IMR-90 (cell line): ENCODE results near the gene CELF5. TPM values are rescaled to one million over a fixed set of nuclear protein-coding genes. Genes with fewer than 3 reads are reported as not detected.

Experiments
- ATAC-seq: fragments of 200-7000 bp; cut with Tn5 transposase; 2 replicates; pipeline ENCODE4 v1.9.1; 2020; ENCODE audit warnings: low read depth, mild to moderate bottlenecking, moderate library complexity
- BruUV-seq: library from RNA; stranded (reverse); fragments of 400-500 nt; replicated peaks from 2 replicates; lab custom pipeline; 2021; lab: Mats Ljungman, UMichigan
- CTCF ChIA-PET: fragments of 300-600 bp; formaldehyde crosslinking; extraction: SDS; loops from one replicate; lab custom pipeline; 2021; ENCODE audit warnings: antibody characterized with exemption; lab: Yijun Ruan, JAX
- POLR2A ChIA-PET: fragments of 300-600 bp; sonication (Branson Sonifier 250); formaldehyde crosslinking; loops from one replicate; lab custom pipeline; 2022; ENCODE audit warnings: antibody characterized with exemption; ENCODE audit not compliant: unreplicated experiment; lab: Charles Lee
- DNase-seq: peaks from one replicate; pipeline ENCODE4 v3.0.0; 2013
- H2AFZ ChIP-seq: replicated peaks from 2 replicates; pipeline ENCODE3; 2013; ENCODE audit warnings: low read length, mild to moderate bottlenecking; ENCODE audit not compliant: poor library complexity
- H2AK5ac ChIP-seq: 2 replicates; pipeline ENCODE4 v1.6.1; 2013; ENCODE audit warnings: low read depth, low read length, inconsistent platforms
- H2AK9ac ChIP-seq: replicated peaks from 2 replicates; pipeline ENCODE3; 2013; ENCODE audit warnings: mild to moderate bottlenecking, low read depth, low read length, moderate library complexity; ENCODE audit not compliant: poor library complexity
- H2BK120ac ChIP-seq: 2 replicates; pipeline ENCODE4 v1.6.1; 2013; ENCODE audit warnings: low read depth, low read length, inconsistent platforms
- H2BK15ac ChIP-seq: 3 replicates; pipeline ENCODE4 v1.6.1; 2013; ENCODE audit warnings: low read depth, low read length, inconsistent platforms
- H2BK20ac ChIP-seq: 2 replicates; pipeline ENCODE4 v1.6.1; 2013; ENCODE audit warnings: low read depth, mild to moderate bottlenecking, inconsistent platforms, low read length, moderate library complexity
- H2BK5ac ChIP-seq: 2 replicates; pipeline ENCODE4 v1.6.1; 2013; ENCODE audit warnings: mild to moderate bottlenecking, low read depth, low read length, inconsistent platforms; ENCODE audit not compliant: poor library complexity, severe bottlenecking
- H3K14ac ChIP-seq: replicated peaks from 2 replicates; pipeline ENCODE4 v1.6.1; 2013; ENCODE audit warnings: low read depth, low read length, inconsistent platforms
- H3K18ac ChIP-seq: 2 replicates; pipeline ENCODE4 v1.6.1; 2013; ENCODE audit warnings: low read depth, low read length, control low read depth
- H3K23ac ChIP-seq: 2 replicates; pipeline ENCODE4 v1.6.1; 2013; ENCODE audit warnings: low read depth, low read length, inconsistent platforms
- H3K27ac ChIP-seq: 2 replicates; pipeline ENCODE4 v1.5.1; 2013; ENCODE audit warnings: mild to moderate bottlenecking, control low read depth, low read length; ENCODE audit not compliant: insufficient read depth
- H3K27me3 ChIP-seq: 2 replicates; pipeline ENCODE4 v1.6.1; 2013; ENCODE audit warnings: low read length; ENCODE audit not compliant: control insufficient read depth, insufficient read depth
- H3K36me3 ChIP-seq: 2 replicates; pipeline ENCODE4 v1.6.1; 2013; ENCODE audit warnings: low read length, mixed read lengths; ENCODE audit not compliant: control insufficient read depth, insufficient read depth
- H3K4ac ChIP-seq: 2 replicates; pipeline ENCODE4 v1.6.1; 2013; ENCODE audit warnings: low read depth, low read length, inconsistent platforms
- H3K4me1 ChIP-seq: 2 replicates; pipeline ENCODE4 v1.6.1; 2013; ENCODE audit warnings: low read length, mixed read lengths; ENCODE audit not compliant: control insufficient read depth, insufficient read depth
- H3K4me2 ChIP-seq: 2 replicates; pipeline ENCODE4 v1.6.1; 2013; ENCODE audit warnings: low read depth, mild to moderate bottlenecking, control low read depth, low read length, moderate library complexity
- H3K4me3 ChIP-seq: 2 replicates; pipeline ENCODE4 v1.5.1; 2013; ENCODE audit warnings: low read depth, mild to moderate bottlenecking, control low read depth, low read length, moderate library complexity; ENCODE audit not compliant: insufficient read depth
- H3K56ac ChIP-seq: 2 replicates; pipeline ENCODE4 v1.6.1; 2013; ENCODE audit warnings: low read length, inconsistent platforms; ENCODE audit not compliant: insufficient read depth; ENCODE audit errors: extremely low read depth
- H3K79me1 ChIP-seq, 2 experiments: 2 replicates each; pipeline ENCODE4 v1.6.1; 2013; ENCODE audit warnings: low read length in 2 of 2, inconsistent platforms in 1 of 2, low read depth in 1 of 2
- H3K9ac ChIP-seq: 2 replicates; pipeline ENCODE4 v1.6.1; 2013; ENCODE audit warnings: low read depth, low read length, control low read depth
- H3K9me1 ChIP-seq: 2 replicates; pipeline ENCODE4 v1.6.1; 2013; ENCODE audit warnings: low read length, inconsistent platforms; ENCODE audit not compliant: insufficient read depth
- H3K9me3 ChIP-seq: 2 replicates; pipeline ENCODE4 v1.6.1; 2013; ENCODE audit warnings: low read length; ENCODE audit not compliant: control insufficient read depth, insufficient read depth
- H4K20me1 ChIP-seq: 2 replicates; pipeline ENCODE4 v1.6.1; 2013; ENCODE audit warnings: low read length, inconsistent platforms; ENCODE audit not compliant: insufficient read depth
- H4K5ac ChIP-seq: 2 replicates; pipeline ENCODE4 v1.6.1; 2013; ENCODE audit warnings: mild to moderate bottlenecking, low read depth, low read length, control low read depth
- H4K8ac ChIP-seq, 2 experiments: 2 replicates each; pipeline ENCODE4 v1.6.1; 2013; ENCODE audit warnings: low read depth in 2 of 2, low read length in 2 of 2, control low read depth in 1 of 2, inconsistent platforms in 1 of 2
- H4K91ac ChIP-seq: 2 replicates; pipeline ENCODE4 v1.6.1; 2013; ENCODE audit warnings: low read depth, low read length, inconsistent platforms; ENCODE audit not compliant: insufficient read depth
- BHLHE40 ChIP-seq: fragments of 150-350 bp; IDR thresholded peaks from 2 replicates; pipeline ENCODE4 v1.6.1; 2016; ENCODE audit warnings: mild to moderate bottlenecking, low read depth, low read length
- CEBPB ChIP-seq: IDR thresholded peaks from 2 replicates; pipeline ENCODE4 v1.6.1; 2012; ENCODE audit warnings: low read depth, low read length, improper control_type of control experiment
- CHD1 ChIP-seq: IDR thresholded peaks from 2 replicates; pipeline ENCODE4 v1.6.1; 2012; ENCODE audit warnings: low read depth, low read length, improper control_type of control experiment
- CTCF ChIP-seq: conservative IDR thresholded peaks from 2 replicates; pipeline ENCODE4 v1.5.1; 2012; ENCODE audit warnings: mild to moderate bottlenecking, low read depth, low read length, improper control_type of control experiment
- FOS ChIP-seq: fragments of 150-350 bp; IDR thresholded peaks from 2 replicates; pipeline ENCODE4 v1.6.1; 2016; ENCODE audit warnings: low read depth, low read length
- MAFK ChIP-seq: IDR thresholded peaks from 2 replicates; pipeline ENCODE4 v1.6.1; 2012; ENCODE audit warnings: low read depth, low read length, improper control_type of control experiment
- MAZ ChIP-seq: IDR thresholded peaks from 2 replicates; pipeline ENCODE4 v1.6.1; 2012; ENCODE audit warnings: low read depth, mild to moderate bottlenecking, low read length, improper control_type of control experiment, moderate library complexity, borderline replicate concordance
- MXI1 ChIP-seq: IDR thresholded peaks from 2 replicates; pipeline ENCODE4 v1.6.1; 2012; ENCODE audit warnings: low read depth, mild to moderate bottlenecking, low read length, moderate library complexity, borderline replicate concordance
- NFE2L2 ChIP-seq: fragments of 150-350 bp; IDR thresholded peaks from 2 replicates; pipeline ENCODE4 v1.6.1; 2016; ENCODE audit warnings: low read depth, mild to moderate bottlenecking, low read length
- POLR2A ChIP-seq: IDR thresholded peaks from 2 replicates; pipeline ENCODE4 v1.6.1; 2012; ENCODE audit warnings: mild to moderate bottlenecking, low read depth, low read length
- RAD21 ChIP-seq: IDR thresholded peaks from 2 replicates; pipeline ENCODE4 v1.6.1; 2012; ENCODE audit warnings: low read length, improper control_type of control experiment
- RFX5 ChIP-seq: IDR thresholded peaks from 2 replicates; pipeline ENCODE4 v1.8.0; 2012; ENCODE audit warnings: low read depth, mild to moderate bottlenecking, low read length, moderate library complexity
- SMC3 ChIP-seq: fragments of 150-350 bp; IDR thresholded peaks from 2 replicates; pipeline ENCODE4 v1.6.1; 2016; ENCODE audit warnings: low read depth, mild to moderate bottlenecking, antibody characterized with exemption, low read length, moderate library complexity
- WGBS, 2 experiments: methylation state at CpG; one replicate each; pipeline versions ENCODE4 v1.1.5 to v1.1.7; 2013; ENCODE audit warnings: missing lambda C conversion rate in 2 of 2; ENCODE audit not compliant: insufficient read length in 1 of 2; ENCODE audit errors: extremely low coverage in 2 of 2; 5-methylcytosine and 5-hydroxymethylcytosine counted together
- dilution Hi-C: fragments of 300-500 bp; cut with HindIII; formaldehyde crosslinking; loops from one replicate; pipeline ENCODE4 v1.14.3; 2018; ENCODE audit warnings: low sequenced_read_pairs; ENCODE audit not compliant: unreplicated experiment
- in situ Hi-C: fragments of 300-500 bp; cut with MboI; formaldehyde crosslinking; loops from 3 replicates; pipeline ENCODE4 v1.14.3; 2019; ENCODE audit warnings: low sequenced_read_pairs, inconsistent platforms, mixed read lengths
- intact Hi-C: fragments of 100-400 bp; cut with micrococcal nuclease; formaldehyde crosslinking; loops from 2 replicates; pipeline ENCODE4 v1.10.0; 2022
- polyA plus RNA-seq, 3 experiments: library from polyadenylated mRNA; depleted of rRNA; stranded (reverse); fragments of >200 nt; gene quantifications; 2 replicates each; pipeline ENCODE4 v1.2.3, GENCODE V29; 2012; ENCODE audit warnings: low replicate concordance in 1 of 3
- total RNA-seq: library from RNA; depleted of rRNA; stranded (reverse); fragments of >200 nt; gene quantifications from 2 replicates; pipeline ENCODE4 v1.2.3, GENCODE V29; 2012
- TF ChIP-seq, protein P1 (sequence below): fragments of 150-350 bp; IDR thresholded peaks from 2 replicates; pipeline ENCODE4 v1.6.1; 2017; ENCODE audit warnings: mild to moderate bottlenecking, antibody characterized with exemption, low read length, low read depth
- TF ChIP-seq, protein P2 (sequence below): fragments of 150-350 bp; IDR thresholded peaks from 2 replicates; pipeline ENCODE4 v1.6.1; 2016; ENCODE audit warnings: low read depth, mild to moderate bottlenecking, low read length, moderate library complexity, borderline replicate concordance

The CELF5 gene
- total and polyA plus RNA-seq, 2 of the 4 experiments (the other 2 are of a cell fraction), result 0.02 TPM; not detected in 1

DNA sequence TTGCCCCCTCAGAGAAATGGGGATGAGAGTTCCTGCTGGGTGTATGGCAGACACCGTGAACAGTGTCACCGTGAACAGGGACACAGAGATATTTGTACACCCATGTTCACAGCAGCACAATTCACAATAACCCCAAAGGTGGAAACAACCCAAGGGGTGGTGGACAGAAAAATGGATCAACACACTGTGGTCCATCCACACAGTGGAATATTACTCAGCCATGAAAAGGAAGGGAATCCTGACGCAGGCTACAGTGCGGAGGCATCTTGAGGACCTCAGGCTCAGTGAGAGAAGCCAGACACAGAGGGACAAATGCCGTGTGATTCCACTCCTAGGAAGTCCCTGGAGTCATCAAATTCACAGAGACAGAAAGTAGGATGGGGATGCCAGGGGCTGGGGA is 7.6 kb upstream of the CELF5 start:
- H3K4me3 ChIP-seq, result no peak overlapping the region
- DNase-seq (no peak), ATAC-seq (no peak)
- in situ Hi-C loops, result no loop called here
- no peak overlapping the region for H3K23ac ChIP-seq
- H3K4me1 ChIP-seq, result no peaks in the 10 kb centered on the region
- ChIA-PET CTCF (no interaction called here), POLR2A (no interaction called here)
- H4K91ac ChIP-seq, result no peak overlapping the region
- no peak overlapping the region for H3K56ac ChIP-seq
- no peak for TF ChIP-seq RAD21
- no peak for TF ChIP-seq NFE2L2
- no peak for TF ChIP-seq CHD1
- TF ChIP-seq RFX5, result no peak
- no peak for TF ChIP-seq MXI1
- no peak for TF ChIP-seq FOS
- TF ChIP-seq POLR2A, result no peak
- TF ChIP-seq MAFK, result no peak
- no peak for TF ChIP-seq SMC3
- no peak for TF ChIP-seq CEBPB
- no peak for TF ChIP-seq MAZ
- TF ChIP-seq, protein P1, sequence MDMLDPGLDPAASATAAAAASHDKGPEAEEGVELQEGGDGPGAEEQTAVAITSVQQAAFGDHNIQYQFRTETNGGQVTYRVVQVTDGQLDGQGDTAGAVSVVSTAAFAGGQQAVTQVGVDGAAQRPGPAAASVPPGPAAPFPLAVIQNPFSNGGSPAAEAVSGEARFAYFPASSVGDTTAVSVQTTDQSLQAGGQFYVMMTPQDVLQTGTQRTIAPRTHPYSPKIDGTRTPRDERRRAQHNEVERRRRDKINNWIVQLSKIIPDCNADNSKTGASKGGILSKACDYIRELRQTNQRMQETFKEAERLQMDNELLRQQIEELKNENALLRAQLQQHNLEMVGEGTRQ, result no peak
- TF ChIP-seq BHLHE40, result no peak
- no peak for TF ChIP-seq CTCF
- TF ChIP-seq, protein P2, sequence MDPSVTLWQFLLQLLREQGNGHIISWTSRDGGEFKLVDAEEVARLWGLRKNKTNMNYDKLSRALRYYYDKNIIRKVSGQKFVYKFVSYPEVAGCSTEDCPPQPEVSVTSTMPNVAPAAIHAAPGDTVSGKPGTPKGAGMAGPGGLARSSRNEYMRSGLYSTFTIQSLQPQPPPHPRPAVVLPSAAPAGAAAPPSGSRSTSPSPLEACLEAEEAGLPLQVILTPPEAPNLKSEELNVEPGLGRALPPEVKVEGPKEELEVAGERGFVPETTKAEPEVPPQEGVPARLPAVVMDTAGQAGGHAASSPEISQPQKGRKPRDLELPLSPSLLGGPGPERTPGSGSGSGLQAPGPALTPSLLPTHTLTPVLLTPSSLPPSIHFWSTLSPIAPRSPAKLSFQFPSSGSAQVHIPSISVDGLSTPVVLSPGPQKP, result no peak
- H3K9me1 ChIP-seq, result no peaks in the 10 kb centered on the region
- H3K18ac ChIP-seq, result no peak overlapping the region
- H3K9me3 ChIP-seq, result no peaks in the 10 kb centered on the region
- WGBS, 2 experiments, result 90% methylated on average over 2 of the region's 5 CpGs; no CpG with 5 or more reads in 1 of the 2 experiments
- no peak overlapping the region for H2AK5ac ChIP-seq
- H3K36me3 ChIP-seq, result no peaks in the 10 kb centered on the region
- H3K14ac ChIP-seq, result no peak overlapping the region
- no peak overlapping the region for H2AFZ ChIP-seq
- no peaks in the 10 kb centered on the region for H3K27me3 ChIP-seq
- no TSS peak for BruUV-seq
- H2AK9ac ChIP-seq, result peak overlapping the region; percentile 55
- no peaks in the 10 kb centered on the region; the same call in 1 of the 2 replicates for H4K20me1 ChIP-seq
- intact Hi-C loops, result no loop called here
- no peak overlapping the region for H2BK120ac ChIP-seq
- no peak overlapping the region for H4K8ac ChIP-seq
- no peaks in the 10 kb centered on the region for H3K79me1 ChIP-seq
- no peak overlapping the region for H2BK15ac ChIP-seq
- H3K4me2 ChIP-seq, result no peak overlapping the region
- H4K5ac ChIP-seq, result no peak overlapping the region
- no peak overlapping the region for H2BK5ac ChIP-seq
- dilution Hi-C loops, result no loop called here
- no peak overlapping the region for H3K27ac ChIP-seq
- no peak overlapping the region for H3K9ac ChIP-seq
- H3K4ac ChIP-seq, result no peak overlapping the region
- no peak overlapping the region for H2BK20ac ChIP-seq
